ENCODE measurements around the gene SLC25A12.

The SLC25A12 gene

DNA sequence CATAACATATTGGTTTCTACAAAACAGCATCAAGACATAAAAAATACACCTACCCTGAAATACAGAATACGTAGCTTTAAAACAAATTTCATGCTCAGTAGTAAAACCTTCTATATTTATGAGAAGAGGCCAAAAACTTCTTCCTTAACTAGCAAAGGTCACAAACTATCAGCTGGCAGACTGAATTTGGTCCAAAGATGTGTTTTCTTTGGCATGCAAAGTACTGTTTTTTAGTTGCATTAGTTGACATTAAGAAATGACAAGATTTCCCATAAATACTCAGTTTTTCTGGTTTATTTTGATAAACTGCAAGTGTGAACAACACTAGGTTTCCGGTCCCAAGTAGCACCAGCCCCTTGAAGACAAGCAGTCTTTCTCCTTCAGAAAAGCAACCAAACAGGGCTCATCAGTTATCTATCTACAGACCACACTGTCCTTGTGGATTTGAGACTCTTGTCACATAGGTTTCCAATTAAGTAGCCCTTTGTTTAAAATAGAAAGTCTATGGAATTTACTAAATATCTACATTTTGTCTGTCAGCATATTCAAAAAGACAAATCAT lies 35.6 kb downstream of the SLC25A12 start:
- no CpG with 5 or more reads among the region's 2 CpGs for WGBS (ENCODE audit: insufficient coverage, insufficient read length)
- no peaks in the 10 kb centered on the region for H3K36me3 ChIP-seq (ENCODE audit: control insufficient read depth, insufficient read depth, low read length)
- H3K27me3 ChIP-seq (ENCODE audit: control insufficient read depth, insufficient read depth, low read length) = no peaks in the 10 kb centered on the region
- no peaks in the 10 kb centered on the region for H3K9me3 ChIP-seq (ENCODE audit: control insufficient read depth, insufficient read depth, low read length)
- no peak for DNase-seq (ENCODE audit: low read depth, low spot score)
- H3K4me1 ChIP-seq (ENCODE audit: control insufficient read depth, insufficient read depth, low read length) = no peaks in the 10 kb centered on the region
- H3K27ac ChIP-seq (ENCODE audit: low read length) = no peak overlapping the region
- H3K4me3 ChIP-seq (ENCODE audit: low read length) = no peak overlapping the region

DNA sequence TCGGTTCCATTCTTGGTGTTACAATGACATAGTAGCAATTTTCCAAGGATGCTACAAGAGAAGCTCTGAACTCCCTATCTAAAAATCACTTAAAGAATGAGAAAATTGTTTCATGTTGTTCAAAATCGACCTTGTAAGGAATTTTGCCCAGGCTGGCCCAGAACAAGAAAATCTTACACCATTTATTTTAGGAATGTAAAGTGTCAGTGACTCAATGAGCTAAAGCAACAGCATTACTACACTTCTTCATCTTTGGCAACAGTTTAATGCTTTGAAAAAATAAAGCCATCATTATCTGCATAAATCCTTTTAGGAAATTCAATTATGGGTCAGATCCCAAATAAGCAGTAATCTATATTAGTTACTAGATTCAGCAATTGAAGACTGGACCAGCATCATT lies 38.6 kb downstream of the SLC25A12 start:
- no peaks in the 10 kb centered on the region for H3K4me1 ChIP-seq (ENCODE audit: control insufficient read depth, insufficient read depth, low read length)
- no peaks in the 10 kb centered on the region for H3K36me3 ChIP-seq (ENCODE audit: control insufficient read depth, insufficient read depth, low read length)
- H3K27me3 ChIP-seq (ENCODE audit: control insufficient read depth, insufficient read depth, low read length) = no peaks in the 10 kb centered on the region
- no peak for DNase-seq (ENCODE audit: low read depth, low spot score)
- no CpG with 5 or more reads among the region's 2 CpGs for WGBS (ENCODE audit: insufficient coverage, insufficient read length)
- H3K27ac ChIP-seq (ENCODE audit: low read length) = no peak overlapping the region
- no peaks in the 10 kb centered on the region for H3K9me3 ChIP-seq (ENCODE audit: control insufficient read depth, insufficient read depth, low read length)
- H3K4me3 ChIP-seq (ENCODE audit: low read length) = no peak overlapping the region

DNA sequence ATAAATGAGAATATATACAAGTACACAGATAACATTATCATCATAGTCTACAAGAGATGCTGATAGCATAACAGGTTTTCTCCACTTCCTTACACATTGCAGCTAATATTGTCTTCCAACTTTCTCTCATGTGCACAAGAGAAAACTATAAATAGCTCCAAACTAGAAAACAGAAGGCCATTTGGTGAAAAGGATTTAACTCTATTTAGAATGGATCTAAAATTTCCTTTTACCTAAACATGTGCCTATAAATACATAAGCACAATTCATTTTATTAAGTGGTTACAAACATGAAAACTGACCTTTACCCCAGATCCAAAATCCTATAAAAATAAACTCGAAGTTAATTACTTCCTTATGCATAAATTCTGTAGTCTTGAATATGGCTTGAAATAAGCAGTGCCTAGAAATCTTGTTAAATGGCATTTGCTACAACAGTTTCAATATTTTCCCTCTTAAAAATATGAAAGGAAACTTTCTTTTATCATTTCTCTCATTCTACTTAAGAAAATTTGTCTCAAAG lies 41.6 kb downstream of the SLC25A12 start:
- no CpG with 5 or more reads among the region's 1 CpG for WGBS (ENCODE audit: insufficient coverage, insufficient read length)
- Histone ChIP-seq H3K27me3 (ENCODE audit: control insufficient read depth, insufficient read depth, low read length) (no peaks in the 10 kb centered on the region), H3K4me3 (ENCODE audit: low read length) (no peak overlapping the region), H3K27ac (ENCODE audit: low read length) (no peak overlapping the region), H3K9me3 (ENCODE audit: control insufficient read depth, insufficient read depth, low read length) (no peaks in the 10 kb centered on the region), H3K36me3 (ENCODE audit: control insufficient read depth, insufficient read depth, low read length) (no peaks in the 10 kb centered on the region), H3K4me1 (ENCODE audit: control insufficient read depth, insufficient read depth, low read length) (no peaks in the 10 kb centered on the region)
- no peak for DNase-seq (ENCODE audit: low read depth, low spot score)

GRCh38 chr2:171847627-171848026 lies 46.4 kb downstream of the SLC25A12 start:
- Histone ChIP-seq H3K27ac (ENCODE audit: low read length) (no peak overlapping the region), H3K9me3 (ENCODE audit: control insufficient read depth, insufficient read depth, low read length) (no peaks in the 10 kb centered on the region), H3K36me3 (ENCODE audit: control insufficient read depth, insufficient read depth, low read length) (no peaks in the 10 kb centered on the region), H3K4me3 (ENCODE audit: low read length) (no peak overlapping the region), H3K4me1 (ENCODE audit: control insufficient read depth, insufficient read depth, low read length) (no peaks in the 10 kb centered on the region), H3K27me3 (ENCODE audit: control insufficient read depth, insufficient read depth, low read length) (no peaks in the 10 kb centered on the region)
- no CpG with 5 or more reads among the region's 2 CpGs for WGBS (ENCODE audit: insufficient coverage, insufficient read length)
- no peak for DNase-seq (ENCODE audit: low read depth, low spot score)

DNA sequence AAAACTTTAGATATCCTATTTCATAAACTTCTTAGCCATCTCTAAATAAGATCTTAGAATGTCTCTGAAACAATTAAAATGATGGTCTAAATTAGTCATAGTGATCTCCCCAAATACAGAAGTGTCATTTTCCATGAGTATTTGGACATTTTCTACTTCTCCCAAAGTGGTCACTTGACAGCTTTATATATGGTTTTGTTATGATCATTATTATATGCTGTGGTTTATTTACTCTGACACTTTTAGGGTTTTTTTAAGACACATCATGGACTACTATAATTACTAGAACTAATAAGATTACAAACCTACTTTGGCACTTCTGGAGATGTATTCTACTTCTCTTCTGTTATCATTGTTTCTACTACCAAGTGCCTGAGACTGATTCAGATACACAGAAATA lies 47.1 kb downstream of the SLC25A12 start:
- DNase-seq (ENCODE audit: low read depth, low spot score) = no peak
- no peaks in the 10 kb centered on the region for H3K27me3 ChIP-seq (ENCODE audit: control insufficient read depth, insufficient read depth, low read length)
- H3K9me3 ChIP-seq (ENCODE audit: control insufficient read depth, insufficient read depth, low read length) = no peaks in the 10 kb centered on the region
- H3K4me3 ChIP-seq (ENCODE audit: low read length) = no peak overlapping the region
- H3K36me3 ChIP-seq (ENCODE audit: control insufficient read depth, insufficient read depth, low read length) = no peaks in the 10 kb centered on the region
- H3K27ac ChIP-seq (ENCODE audit: low read length) = no peak overlapping the region
- H3K4me1 ChIP-seq (ENCODE audit: control insufficient read depth, insufficient read depth, low read length) = no peaks in the 10 kb centered on the region

- Histone ChIP-seq H3K9me3 (ENCODE audit: control insufficient read depth, insufficient read depth, low read length) (no peaks in the 10 kb centered on the region), H3K27me3 (ENCODE audit: control insufficient read depth, insufficient read depth, low read length) (no peaks in the 10 kb centered on the region), H3K27ac (ENCODE audit: low read length) (no peak overlapping the region), H3K4me3 (ENCODE audit: low read length) (no peak overlapping the region), H3K4me1 (ENCODE audit: control insufficient read depth, insufficient read depth, low read length) (no peaks in the 10 kb centered on the region), H3K36me3 (ENCODE audit: control insufficient read depth, insufficient read depth, low read length) (no peaks in the 10 kb centered on the region)
- WGBS (ENCODE audit: insufficient coverage, insufficient read length) = no CpG with 5 or more reads among the region's 2 CpGs
- DNase-seq (ENCODE audit: low read depth, low spot score) = no peak
These were observed 52.0 kb downstream of the SLC25A12 start for GRCh38 chr2:171841996-171842395.

DNA sequence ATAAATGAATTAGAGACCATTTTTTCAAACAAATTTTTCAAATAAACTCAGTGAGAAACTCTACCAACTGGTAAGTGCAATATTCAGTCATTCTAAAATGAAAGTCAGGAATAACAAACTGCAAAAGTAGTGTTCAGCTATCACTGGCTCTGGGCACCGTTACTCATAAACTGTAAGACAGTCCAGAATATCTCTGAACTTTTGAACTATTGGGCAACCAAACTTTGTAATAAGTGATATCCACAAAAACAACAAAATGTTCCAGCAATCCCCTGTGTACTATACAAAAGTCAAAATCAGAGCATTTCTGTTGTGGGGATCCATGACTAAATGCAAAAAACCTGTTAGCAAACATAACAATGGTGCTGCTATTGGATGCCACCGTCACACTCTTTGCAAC lies 56.3 kb downstream of the SLC25A12 start:
- Histone ChIP-seq H3K4me1 (ENCODE audit: control insufficient read depth, insufficient read depth, low read length) (no peaks in the 10 kb centered on the region), H3K36me3 (ENCODE audit: control insufficient read depth, insufficient read depth, low read length) (peaks cover 4% of the 10 kb centered on the region; the same call in 1 of the 2 replicates), H3K27ac (ENCODE audit: low read length) (no peak overlapping the region), H3K27me3 (ENCODE audit: control insufficient read depth, insufficient read depth, low read length) (no peaks in the 10 kb centered on the region), H3K4me3 (ENCODE audit: low read length) (no peak overlapping the region), H3K9me3 (ENCODE audit: control insufficient read depth, insufficient read depth, low read length) (no peaks in the 10 kb centered on the region; the same call in 1 of the 2 replicates)
- no peak for DNase-seq (ENCODE audit: low read depth, low spot score)
- WGBS (ENCODE audit: insufficient coverage, insufficient read length) = no CpG with 5 or more reads among the region's 2 CpGs

DNA sequence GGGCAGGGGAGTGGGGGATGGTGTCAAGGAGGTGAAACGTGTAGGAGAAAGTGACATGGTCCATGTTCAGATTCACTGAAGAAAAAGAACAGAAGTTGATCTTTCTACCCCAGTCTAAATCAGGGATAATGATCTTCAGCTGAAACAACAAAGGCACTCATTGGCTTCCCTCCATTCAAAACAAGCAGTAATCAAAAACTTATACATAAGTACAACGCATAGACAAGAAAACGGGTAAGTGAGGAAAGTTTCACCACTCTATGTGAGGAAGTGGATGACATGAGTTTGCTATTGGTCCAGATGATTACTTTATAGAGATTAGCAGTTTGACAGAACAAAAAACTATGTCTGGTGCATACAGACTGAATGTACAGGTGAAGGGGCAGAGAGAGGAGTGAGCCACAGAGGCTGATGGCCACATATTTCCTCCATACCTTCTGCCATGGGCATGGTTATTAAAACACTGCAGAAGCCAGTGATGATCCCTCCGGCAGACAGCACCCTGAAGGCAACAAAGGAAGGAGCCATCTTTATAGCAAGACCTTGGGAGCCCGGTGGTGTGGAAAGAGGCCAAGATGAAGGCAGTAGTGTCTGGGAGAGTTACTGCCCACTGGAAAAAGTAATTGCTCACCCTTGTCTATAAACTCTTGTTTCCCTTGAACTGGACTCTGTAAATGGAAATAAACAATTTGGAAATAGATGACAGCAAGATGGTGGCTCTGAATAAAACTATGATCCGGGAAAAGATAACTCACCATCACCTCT lies 57.7 kb downstream of the SLC25A12 start:
- Histone ChIP-seq H3K36me3 (ENCODE audit: control insufficient read depth, insufficient read depth, low read length) (peaks cover 4% of the 10 kb centered on the region; the same call in 1 of the 2 replicates), H3K27me3 (ENCODE audit: control insufficient read depth, insufficient read depth, low read length) (no peaks in the 10 kb centered on the region), H3K27ac (ENCODE audit: low read length) (no peak overlapping the region), H3K4me3 (ENCODE audit: low read length) (no peak overlapping the region), H3K9me3 (ENCODE audit: control insufficient read depth, insufficient read depth, low read length) (peaks cover 4% of the 10 kb centered on the region), H3K4me1 (ENCODE audit: control insufficient read depth, insufficient read depth, low read length) (no peaks in the 10 kb centered on the region)
- no CpG with 5 or more reads among the region's 6 CpGs for WGBS (ENCODE audit: insufficient coverage, insufficient read length)
- DNase-seq (ENCODE audit: low read depth, low spot score) = no peak

- DNase-seq (ENCODE audit: low read depth, low spot score) = no peak
- Histone ChIP-seq H3K27me3 (ENCODE audit: control insufficient read depth, insufficient read depth, low read length) (no peaks in the 10 kb centered on the region), H3K4me1 (ENCODE audit: control insufficient read depth, insufficient read depth, low read length) (no peaks in the 10 kb centered on the region), H3K27ac (ENCODE audit: low read length) (no peak overlapping the region), H3K9me3 (ENCODE audit: control insufficient read depth, insufficient read depth, low read length) (peaks cover 8% of the 10 kb centered on the region), H3K36me3 (ENCODE audit: control insufficient read depth, insufficient read depth, low read length) (peaks cover 7% of the 10 kb centered on the region; the same call in 1 of the 2 replicates), H3K4me3 (ENCODE audit: low read length) (no peak overlapping the region)
- WGBS (ENCODE audit: insufficient coverage, insufficient read length) = no CpG with 5 or more reads among the region's 4 CpGs
These were observed 58.7 kb downstream of the SLC25A12 start for GRCh38 chr2:171835386-171835785.

DNA sequence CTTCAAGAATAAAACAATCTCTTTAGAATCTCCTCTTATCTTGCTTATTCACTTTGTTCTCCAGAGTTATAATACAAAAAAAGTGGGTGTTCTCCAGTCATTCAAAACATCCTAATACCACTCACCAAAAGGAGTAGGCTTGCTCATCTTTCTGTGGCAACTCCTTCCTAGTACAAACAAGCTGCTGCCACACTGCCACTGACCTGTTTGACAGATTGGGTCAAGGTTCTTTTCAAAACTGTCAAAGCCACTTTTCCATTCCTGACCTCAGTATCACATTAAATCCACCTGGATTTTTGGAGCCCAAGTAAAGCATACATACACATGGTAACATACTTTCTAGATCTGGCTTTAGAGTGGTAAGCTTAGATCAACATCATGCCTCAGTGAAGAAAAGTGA lies 59.8 kb downstream of the SLC25A12 start:
- Histone ChIP-seq H3K4me3 (ENCODE audit: low read length) (no peak overlapping the region), H3K27ac (ENCODE audit: low read length) (no peak overlapping the region), H3K4me1 (ENCODE audit: control insufficient read depth, insufficient read depth, low read length) (no peaks in the 10 kb centered on the region), H3K27me3 (ENCODE audit: control insufficient read depth, insufficient read depth, low read length) (no peaks in the 10 kb centered on the region), H3K9me3 (ENCODE audit: control insufficient read depth, insufficient read depth, low read length) (peaks cover 8% of the 10 kb centered on the region), H3K36me3 (ENCODE audit: control insufficient read depth, insufficient read depth, low read length) (peaks cover 7% of the 10 kb centered on the region; the same call in 1 of the 2 replicates)
- DNase-seq (ENCODE audit: low read depth, low spot score) = no peak

- Histone ChIP-seq H3K27me3 (ENCODE audit: control insufficient read depth, insufficient read depth, low read length) (no peaks in the 10 kb centered on the region), H3K9me3 (ENCODE audit: control insufficient read depth, insufficient read depth, low read length) (peaks cover 8% of the 10 kb centered on the region), H3K36me3 (ENCODE audit: control insufficient read depth, insufficient read depth, low read length) (peaks cover 7% of the 10 kb centered on the region; the same call in 1 of the 2 replicates), H3K4me1 (ENCODE audit: control insufficient read depth, insufficient read depth, low read length) (no peaks in the 10 kb centered on the region), H3K27ac (ENCODE audit: low read length) (no peak overlapping the region), H3K4me3 (ENCODE audit: low read length) (no peak overlapping the region)
- DNase-seq (ENCODE audit: low read depth, low spot score) = no peak
These were observed 61.6 kb downstream of the SLC25A12 start for GRCh38 chr2:171832489-171832888.

Data from iPS DF 6.9 (cell line).